WTC11 (cell line): ENCODE data around the gene MYH1. TPM values are rescaled to one million over a fixed set of nuclear protein-coding genes. Genes with fewer than 3 reads are reported as not detected.

Experiments used
- ATAC-seq: fragments of 200-7000 bp; cut with Tn5 transposase; 2 replicates; pipeline ENCODE4 v1.10.0; 2021; ENCODE audit warnings: mild to moderate bottlenecking, moderate library complexity
- CTCF ChIA-PET: fragments of 300-600 bp; sonication (Branson Sonifier 250); formaldehyde crosslinking; loops from one replicate; lab custom pipeline; 2021; ENCODE audit warnings: antibody characterized with exemption; lab: Charles Lee
- POLR2A ChIA-PET: fragments of 350-600 bp; sonication (Branson Sonifier 250); formaldehyde crosslinking; loops from one replicate; lab custom pipeline; 2021; ENCODE audit warnings: antibody characterized with exemption; lab: Charles Lee
- DNase-seq: peaks from one replicate; pipeline ENCODE4 v3.0.0; 2021; ENCODE audit warnings: low spot score
- H3K27ac Mint-ChIP-seq: 2 replicates; pipeline ENCODE4 v1.8.0; 2021; ENCODE audit warnings: mixed read lengths
- H3K27me3 Mint-ChIP-seq: 2 replicates; pipeline ENCODE4 v1.8.0; 2021; ENCODE audit warnings: low read depth, mild to moderate bottlenecking, moderate library complexity, mixed read lengths
- H3K36me3 Mint-ChIP-seq: 2 replicates; pipeline ENCODE4 v1.8.0; 2021; ENCODE audit warnings: mixed read lengths
- H3K4me1 Mint-ChIP-seq: 2 replicates; pipeline ENCODE4 v1.8.0; 2022; ENCODE audit warnings: mixed read lengths
- H3K4me3 Mint-ChIP-seq: 2 replicates; pipeline ENCODE4 v1.8.0; 2021; ENCODE audit warnings: mild to moderate bottlenecking, moderate library complexity, mixed read lengths
- H3K9me3 Mint-ChIP-seq: 2 replicates; pipeline ENCODE4 v1.8.0; 2021; ENCODE audit warnings: mixed read lengths
- CBFB ChIP-seq: sonication (generic); formaldehyde crosslinking; IDR thresholded peaks from 2 replicates; pipeline ENCODE4 v1.8.1; 2022; ENCODE audit warnings: mild to moderate bottlenecking, low read depth, missing genetic modification reagents
- CREB1 ChIP-seq: sonication (generic); formaldehyde crosslinking; IDR thresholded peaks from 2 replicates; pipeline ENCODE4 v1.8.0; 2023; ENCODE audit warnings: mild to moderate bottlenecking, missing genetic modification reagents
- ELF4 ChIP-seq: sonication (generic); formaldehyde crosslinking; IDR thresholded peaks from 2 replicates; pipeline ENCODE4 v1.8.1; 2022; ENCODE audit warnings: low read depth, mild to moderate bottlenecking, moderate library complexity, missing genetic modification reagents
- EMX1 ChIP-seq: fragments of 250-450 bp; sonication (Bioruptor Pico); IDR thresholded peaks from 2 replicates; pipeline ENCODE4 v1.8.0; 2021; ENCODE audit warnings: mild to moderate bottlenecking
- ETV6 ChIP-seq: sonication (generic); formaldehyde crosslinking; IDR thresholded peaks from 2 replicates; pipeline ENCODE4 v1.8.1; 2022; ENCODE audit warnings: mild to moderate bottlenecking, missing genetic modification reagents
- FOXJ3 ChIP-seq: sonication (generic); formaldehyde crosslinking; IDR thresholded peaks from 2 replicates; pipeline ENCODE4 v1.9.0; 2021; ENCODE audit warnings: missing genetic modification reagents, mild to moderate bottlenecking, borderline replicate concordance
- FOXK1 ChIP-seq: sonication (generic); formaldehyde crosslinking; IDR thresholded peaks from 2 replicates; pipeline ENCODE4 v1.8.0; 2022; ENCODE audit warnings: mild to moderate bottlenecking, moderate library complexity, missing genetic modification reagents
- JUN ChIP-seq: sonication (generic); formaldehyde crosslinking; IDR thresholded peaks from 2 replicates; pipeline ENCODE4 v1.8.0; 2023; ENCODE audit warnings: mild to moderate bottlenecking, missing genetic modification reagents
- NFE2L1 ChIP-seq: sonication (generic); formaldehyde crosslinking; IDR thresholded peaks from 2 replicates; pipeline ENCODE4 v1.8.1; 2023; ENCODE audit warnings: missing genetic modification reagents
- NR2C2 ChIP-seq: sonication (generic); formaldehyde crosslinking; IDR thresholded peaks from 2 replicates; pipeline ENCODE4 v1.8.0; 2022; ENCODE audit warnings: mild to moderate bottlenecking, missing genetic modification reagents
- NR3C1 ChIP-seq: sonication (generic); formaldehyde crosslinking; conservative IDR thresholded peaks from 2 replicates; pipeline ENCODE4 v1.8.1; 2023; ENCODE audit warnings: low read depth, mild to moderate bottlenecking, missing genetic modification reagents
- OVOL2 ChIP-seq: fragments of 250-450 bp; sonication (Bioruptor Pico); IDR thresholded peaks from 2 replicates; pipeline ENCODE4 v1.9.0; 2021; ENCODE audit warnings: mild to moderate bottlenecking, borderline replicate concordance
- SMAD4 ChIP-seq: sonication (generic); formaldehyde crosslinking; IDR thresholded peaks from 2 replicates; pipeline ENCODE4 v1.8.0; 2022; ENCODE audit warnings: mild to moderate bottlenecking, missing genetic modification reagents
- TEAD1 ChIP-seq: sonication (generic); formaldehyde crosslinking; IDR thresholded peaks from 2 replicates; pipeline ENCODE4 v1.8.0; 2022; ENCODE audit warnings: mild to moderate bottlenecking, missing genetic modification reagents
- ZNF232 ChIP-seq: sonication (generic); formaldehyde crosslinking; IDR thresholded peaks from 2 replicates; pipeline ENCODE4 v1.8.0; 2022; ENCODE audit warnings: mild to moderate bottlenecking, missing genetic modification reagents
- ZNF317 ChIP-seq: sonication (generic); formaldehyde crosslinking; IDR thresholded peaks from 2 replicates; pipeline ENCODE4 v1.8.1; 2023; ENCODE audit warnings: low read depth, mild to moderate bottlenecking, moderate library complexity, missing genetic modification reagents, borderline replicate concordance
- ZNF423 ChIP-seq: fragments of 250-450 bp; sonication (Bioruptor Pico); IDR thresholded peaks from 2 replicates; pipeline ENCODE4 v2.1.2; 2022; ENCODE audit warnings: mild to moderate bottlenecking, moderate library complexity
- ZNF671 ChIP-seq: fragments of 250-450 bp; sonication (Bioruptor Pico); IDR thresholded peaks from 2 replicates; pipeline ENCODE4 v1.8.0; 2021; ENCODE audit warnings: mild to moderate bottlenecking
- total RNA-seq: library from RNA; stranded (reverse); gene quantifications from 3 replicates; pipeline ENCODE4 v1.2.3, GENCODE V29; 2021
- TF ChIP-seq, protein P1 (sequence below): sonication (generic); formaldehyde crosslinking; IDR thresholded peaks from 2 replicates; pipeline ENCODE4 v1.8.1; 2022; ENCODE audit warnings: low read depth, mild to moderate bottlenecking, moderate library complexity, missing genetic modification reagents, borderline replicate concordance
- TF ChIP-seq, protein P2 (sequence below): sonication (generic); formaldehyde crosslinking; IDR thresholded peaks from 2 replicates; pipeline ENCODE4 v1.8.1; 2022; ENCODE audit warnings: missing genetic modification reagents, borderline replicate concordance
- TF ChIP-seq, protein P3 (sequence below): sonication (generic); formaldehyde crosslinking; IDR thresholded peaks from 2 replicates; pipeline ENCODE4 v1.8.0; 2022; ENCODE audit warnings: mild to moderate bottlenecking, missing genetic modification reagents
- TF ChIP-seq, protein P4 (sequence below): sonication (generic); formaldehyde crosslinking; IDR thresholded peaks from 2 replicates; pipeline ENCODE4 v1.8.1; 2023; ENCODE audit warnings: mild to moderate bottlenecking, missing genetic modification reagents
- TF ChIP-seq, protein P5 (sequence below): sonication (generic); formaldehyde crosslinking; IDR thresholded peaks from 2 replicates; pipeline ENCODE4 v1.8.1; 2022; ENCODE audit warnings: mild to moderate bottlenecking, moderate library complexity, missing genetic modification reagents
- TF ChIP-seq, protein P6 (sequence below): sonication (generic); formaldehyde crosslinking; IDR thresholded peaks from 2 replicates; pipeline ENCODE4 v1.8.0; 2022; ENCODE audit warnings: missing genetic modification reagents

Gene MYH1
- total RNA-seq, 1 experiment from 2014 or later = not detected

DNA sequence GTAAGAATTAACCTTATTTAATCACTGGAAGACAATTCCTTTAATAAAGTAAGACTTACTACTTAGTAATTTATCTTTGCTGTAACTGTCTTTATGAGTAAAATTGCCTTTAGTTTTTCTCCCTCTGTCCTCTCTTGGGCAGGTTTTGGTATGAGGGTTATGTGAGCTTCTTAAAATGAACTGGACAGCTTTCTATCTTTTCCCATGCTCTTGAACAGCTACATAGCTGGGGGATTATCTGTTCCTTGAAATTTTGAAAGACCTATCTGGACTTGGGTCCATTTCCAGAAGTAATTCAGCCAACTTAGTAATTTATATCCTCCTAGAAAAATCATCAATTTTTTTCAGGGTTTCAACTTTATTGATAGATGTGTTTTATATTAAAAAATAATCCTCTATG lies 3.6 kb upstream of the MYH1 start (continued):
- TF ChIP-seq, protein P1, sequence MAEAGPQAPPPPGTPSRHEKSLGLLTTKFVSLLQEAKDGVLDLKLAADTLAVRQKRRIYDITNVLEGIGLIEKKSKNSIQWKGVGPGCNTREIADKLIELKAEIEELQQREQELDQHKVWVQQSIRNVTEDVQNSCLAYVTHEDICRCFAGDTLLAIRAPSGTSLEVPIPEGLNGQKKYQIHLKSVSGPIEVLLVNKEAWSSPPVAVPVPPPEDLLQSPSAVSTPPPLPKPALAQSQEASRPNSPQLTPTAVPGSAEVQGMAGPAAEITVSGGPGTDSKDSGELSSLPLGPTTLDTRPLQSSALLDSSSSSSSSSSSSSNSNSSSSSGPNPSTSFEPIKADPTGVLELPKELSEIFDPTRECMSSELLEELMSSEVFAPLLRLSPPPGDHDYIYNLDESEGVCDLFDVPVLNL (CRISPR knock-in tag) = no peak
- no peak for TF ChIP-seq CREB1 (CRISPR knock-in tag)
- TF ChIP-seq OVOL2 (CRISPR knock-in tag) = no peak
- TF ChIP-seq JUN = no peak
- TF ChIP-seq ELF4 (CRISPR knock-in tag) = no peak
- no peak for TF ChIP-seq ZNF423 (CRISPR knock-in tag)
- TF ChIP-seq ZNF671 (CRISPR knock-in tag) = no peak

DNA sequence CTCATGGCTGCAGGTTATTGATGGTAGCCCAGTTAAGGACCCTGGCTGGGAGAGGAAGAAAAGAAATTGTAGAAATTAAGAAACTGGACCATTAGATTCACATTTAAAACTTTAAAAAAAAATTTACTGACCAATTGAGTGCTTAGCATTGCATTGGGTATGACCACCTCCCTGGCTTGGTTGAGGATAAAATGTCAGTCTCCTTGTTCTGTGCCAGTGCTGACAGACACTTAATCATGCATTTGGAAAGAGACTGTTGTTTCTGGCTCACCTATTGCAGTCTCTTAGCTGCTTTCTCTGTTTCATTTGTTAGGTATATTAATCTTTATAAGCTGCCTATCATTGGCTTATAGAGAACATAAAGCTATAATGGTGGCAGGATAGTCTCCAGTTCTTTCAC lies 1.7 kb downstream of the MYH1 start:
- DNase-seq (no peak), ATAC-seq (no peak)
- no peak overlapping the region for H3K27ac Mint-ChIP-seq
- TF ChIP-seq, protein P2, sequence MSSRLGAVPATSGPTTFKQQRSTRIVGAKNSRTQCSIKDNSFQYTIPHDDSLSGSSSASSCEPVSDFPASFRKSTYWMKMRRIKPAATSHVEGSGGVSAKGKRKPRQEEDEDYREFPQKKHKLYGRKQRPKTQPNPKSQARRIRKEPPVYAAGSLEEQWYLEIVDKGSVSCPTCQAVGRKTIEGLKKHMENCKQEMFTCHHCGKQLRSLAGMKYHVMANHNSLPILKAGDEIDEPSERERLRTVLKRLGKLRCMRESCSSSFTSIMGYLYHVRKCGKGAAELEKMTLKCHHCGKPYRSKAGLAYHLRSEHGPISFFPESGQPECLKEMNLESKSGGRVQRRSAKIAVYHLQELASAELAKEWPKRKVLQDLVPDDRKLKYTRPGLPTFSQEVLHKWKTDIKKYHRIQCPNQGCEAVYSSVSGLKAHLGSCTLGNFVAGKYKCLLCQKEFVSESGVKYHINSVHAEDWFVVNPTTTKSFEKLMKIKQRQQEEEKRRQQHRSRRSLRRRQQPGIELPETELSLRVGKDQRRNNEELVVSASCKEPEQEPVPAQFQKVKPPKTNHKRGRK (CRISPR knock-in tag) = no peak
- TF ChIP-seq CBFB (CRISPR knock-in tag) (no peak), ETV6 (CRISPR knock-in tag) (no peak), FOXJ3 (CRISPR knock-in tag) (no peak), ZNF232 (no peak), SMAD4 (no peak), ZNF671 (CRISPR knock-in tag) (no peak), FOXK1 (CRISPR knock-in tag) (no peak), NFE2L1 (CRISPR knock-in tag) (no peak), ZNF317 (no peak), NR3C1 (no peak), TEAD1 (no peak), EMX1 (no peak), NR2C2 (no peak)
- TF ChIP-seq, protein P3, sequence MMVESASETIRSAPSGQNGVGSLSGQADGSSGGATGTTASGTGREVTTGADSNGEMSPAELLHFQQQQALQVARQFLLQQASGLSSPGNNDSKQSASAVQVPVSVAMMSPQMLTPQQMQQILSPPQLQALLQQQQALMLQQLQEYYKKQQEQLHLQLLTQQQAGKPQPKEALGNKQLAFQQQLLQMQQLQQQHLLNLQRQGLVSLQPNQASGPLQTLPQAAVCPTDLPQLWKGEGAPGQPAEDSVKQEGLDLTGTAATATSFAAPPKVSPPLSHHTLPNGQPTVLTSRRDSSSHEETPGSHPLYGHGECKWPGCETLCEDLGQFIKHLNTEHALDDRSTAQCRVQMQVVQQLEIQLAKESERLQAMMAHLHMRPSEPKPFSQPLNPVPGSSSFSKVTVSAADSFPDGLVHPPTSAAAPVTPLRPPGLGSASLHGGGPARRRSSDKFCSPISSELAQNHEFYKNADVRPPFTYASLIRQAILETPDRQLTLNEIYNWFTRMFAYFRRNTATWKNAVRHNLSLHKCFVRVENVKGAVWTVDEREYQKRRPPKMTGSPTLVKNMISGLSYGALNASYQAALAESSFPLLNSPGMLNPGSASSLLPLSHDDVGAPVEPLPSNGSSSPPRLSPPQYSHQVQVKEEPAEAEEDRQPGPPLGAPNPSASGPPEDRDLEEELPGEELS (CRISPR knock-in tag) = no peak
- TF ChIP-seq, protein P4, sequence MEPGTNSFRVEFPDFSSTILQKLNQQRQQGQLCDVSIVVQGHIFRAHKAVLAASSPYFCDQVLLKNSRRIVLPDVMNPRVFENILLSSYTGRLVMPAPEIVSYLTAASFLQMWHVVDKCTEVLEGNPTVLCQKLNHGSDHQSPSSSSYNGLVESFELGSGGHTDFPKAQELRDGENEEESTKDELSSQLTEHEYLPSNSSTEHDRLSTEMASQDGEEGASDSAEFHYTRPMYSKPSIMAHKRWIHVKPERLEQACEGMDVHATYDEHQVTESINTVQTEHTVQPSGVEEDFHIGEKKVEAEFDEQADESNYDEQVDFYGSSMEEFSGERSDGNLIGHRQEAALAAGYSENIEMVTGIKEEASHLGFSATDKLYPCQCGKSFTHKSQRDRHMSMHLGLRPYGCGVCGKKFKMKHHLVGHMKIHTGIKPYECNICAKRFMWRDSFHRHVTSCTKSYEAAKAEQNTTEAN = no peak
- TF ChIP-seq, protein P1 (CRISPR knock-in tag) = no peak
- TF ChIP-seq, protein P5, sequence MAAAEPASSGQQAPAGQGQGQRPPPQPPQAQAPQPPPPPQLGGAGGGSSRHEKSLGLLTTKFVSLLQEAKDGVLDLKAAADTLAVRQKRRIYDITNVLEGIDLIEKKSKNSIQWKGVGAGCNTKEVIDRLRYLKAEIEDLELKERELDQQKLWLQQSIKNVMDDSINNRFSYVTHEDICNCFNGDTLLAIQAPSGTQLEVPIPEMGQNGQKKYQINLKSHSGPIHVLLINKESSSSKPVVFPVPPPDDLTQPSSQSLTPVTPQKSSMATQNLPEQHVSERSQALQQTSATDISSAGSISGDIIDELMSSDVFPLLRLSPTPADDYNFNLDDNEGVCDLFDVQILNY = no peak
- TF ChIP-seq, protein P6, sequence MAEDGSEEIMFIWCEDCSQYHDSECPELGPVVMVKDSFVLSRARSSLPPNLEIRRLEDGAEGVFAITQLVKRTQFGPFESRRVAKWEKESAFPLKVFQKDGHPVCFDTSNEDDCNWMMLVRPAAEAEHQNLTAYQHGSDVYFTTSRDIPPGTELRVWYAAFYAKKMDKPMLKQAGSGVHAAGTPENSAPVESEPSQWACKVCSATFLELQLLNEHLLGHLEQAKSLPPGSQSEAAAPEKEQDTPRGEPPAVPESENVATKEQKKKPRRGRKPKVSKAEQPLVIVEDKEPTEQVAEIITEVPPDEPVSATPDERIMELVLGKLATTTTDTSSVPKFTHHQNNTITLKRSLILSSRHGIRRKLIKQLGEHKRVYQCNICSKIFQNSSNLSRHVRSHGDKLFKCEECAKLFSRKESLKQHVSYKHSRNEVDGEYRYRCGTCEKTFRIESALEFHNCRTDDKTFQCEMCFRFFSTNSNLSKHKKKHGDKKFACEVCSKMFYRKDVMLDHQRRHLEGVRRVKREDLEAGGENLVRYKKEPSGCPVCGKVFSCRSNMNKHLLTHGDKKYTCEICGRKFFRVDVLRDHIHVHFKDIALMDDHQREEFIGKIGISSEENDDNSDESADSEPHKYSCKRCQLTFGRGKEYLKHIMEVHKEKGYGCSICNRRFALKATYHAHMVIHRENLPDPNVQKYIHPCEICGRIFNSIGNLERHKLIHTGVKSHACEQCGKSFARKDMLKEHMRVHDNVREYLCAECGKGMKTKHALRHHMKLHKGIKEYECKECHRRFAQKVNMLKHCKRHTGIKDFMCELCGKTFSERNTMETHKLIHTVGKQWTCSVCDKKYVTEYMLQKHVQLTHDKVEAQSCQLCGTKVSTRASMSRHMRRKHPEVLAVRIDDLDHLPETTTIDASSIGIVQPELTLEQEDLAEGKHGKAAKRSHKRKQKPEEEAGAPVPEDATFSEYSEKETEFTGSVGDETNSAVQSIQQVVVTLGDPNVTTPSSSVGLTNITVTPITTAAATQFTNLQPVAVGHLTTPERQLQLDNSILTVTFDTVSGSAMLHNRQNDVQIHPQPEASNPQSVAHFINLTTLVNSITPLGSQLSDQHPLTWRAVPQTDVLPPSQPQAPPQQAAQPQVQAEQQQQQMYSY (CRISPR knock-in tag) = no peak
- peaks cover 5% of the 10 kb centered on the region for H3K4me1 Mint-ChIP-seq
- no peaks in the 10 kb centered on the region for H3K9me3 Mint-ChIP-seq
- H3K27me3 Mint-ChIP-seq = no peaks in the 10 kb centered on the region
- no peak overlapping the region for H3K4me3 Mint-ChIP-seq
- POLR2A ChIA-PET = no interaction called here
- CTCF ChIA-PET = no interaction called here
- H3K36me3 Mint-ChIP-seq = no peaks in the 10 kb centered on the region
